GM04503 (cell line): ENCODE data around the gene SLC26A11.
A peak's percentile ranks its signal among the peaks of the same experiment; 100 is the strongest.
"Not testable (repeated sequence)": the region's sequence is repeated elsewhere in the genome, so short reads cannot be mapped to it uniquely, and the experiment has no call there.

Experiments
- DNase-seq: peaks from one replicate; pipeline ENCODE4 v3.0.0-alpha.2; 2012; ENCODE audit warnings: low read depth

Gene SLC26A11

GRCh38 chr17:80244871-80245509 lies 24.8 kb downstream of the SLC26A11 start:
- no peak for DNase-seq

- DNase-seq: no peak
Observed at GRCh38 chr17:80245566-80246265, 25.5 kb downstream of the SLC26A11 start.

- no peak for DNase-seq
Observed at GRCh38 chr17:80246266-80246681, 26.0 kb downstream of the SLC26A11 start.

- DNase-seq: no peak
Observed at GRCh38 chr17:80246726-80247125, 26.5 kb downstream of the SLC26A11 start.

GRCh38 chr17:80247561-80247960 lies 27.3 kb downstream of the SLC26A11 start:
- DNase-seq: no peak

- no peak for DNase-seq
Observed at GRCh38 chr17:80248001-80248893, 28.0 kb downstream of the SLC26A11 start.

DNA sequence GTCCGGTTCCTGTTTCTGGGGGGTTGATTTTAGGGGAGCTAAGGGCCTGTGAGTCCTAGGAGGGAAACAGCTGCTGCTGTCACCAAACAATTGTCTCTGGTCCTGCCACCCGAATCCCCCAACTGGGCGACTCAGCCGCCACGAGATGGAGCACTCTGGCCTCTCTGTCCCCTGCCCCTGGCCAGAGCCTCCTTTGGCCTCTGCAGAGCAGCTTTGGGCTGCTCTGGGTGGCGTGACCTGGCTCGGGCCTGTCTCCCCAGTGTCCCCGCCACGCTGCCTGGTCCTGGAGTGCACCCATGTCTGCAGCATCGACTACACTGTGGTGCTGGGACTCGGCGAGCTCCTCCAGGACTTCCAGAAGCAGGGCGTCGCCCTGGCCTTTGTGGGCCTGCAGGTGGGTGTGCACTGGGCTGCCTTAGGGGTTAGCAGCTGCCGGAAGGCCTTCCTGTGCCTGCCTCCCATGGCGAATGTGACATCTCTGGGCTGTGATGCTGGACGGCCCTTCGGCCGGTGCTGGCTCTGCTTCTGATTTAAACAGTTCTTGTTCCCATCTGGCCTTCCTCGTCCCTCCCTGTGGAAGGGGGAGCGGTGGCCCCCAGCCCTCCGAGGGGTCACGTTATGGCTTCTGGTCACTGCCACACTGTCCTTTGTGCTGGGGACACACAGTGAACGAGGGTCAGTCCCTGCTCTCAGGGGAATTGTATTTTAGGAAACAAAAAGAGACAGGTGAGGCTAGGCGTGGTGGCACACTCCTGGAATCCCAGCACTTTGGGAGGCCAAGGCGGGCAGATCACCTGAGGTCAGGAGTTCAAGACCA lies 28.9 kb downstream of the SLC26A11 start:
- DNase-seq: no peak

- DNase-seq: no peak
Observed at GRCh38 chr17:80251966-80252365, 31.7 kb downstream of the SLC26A11 start.

DNA sequence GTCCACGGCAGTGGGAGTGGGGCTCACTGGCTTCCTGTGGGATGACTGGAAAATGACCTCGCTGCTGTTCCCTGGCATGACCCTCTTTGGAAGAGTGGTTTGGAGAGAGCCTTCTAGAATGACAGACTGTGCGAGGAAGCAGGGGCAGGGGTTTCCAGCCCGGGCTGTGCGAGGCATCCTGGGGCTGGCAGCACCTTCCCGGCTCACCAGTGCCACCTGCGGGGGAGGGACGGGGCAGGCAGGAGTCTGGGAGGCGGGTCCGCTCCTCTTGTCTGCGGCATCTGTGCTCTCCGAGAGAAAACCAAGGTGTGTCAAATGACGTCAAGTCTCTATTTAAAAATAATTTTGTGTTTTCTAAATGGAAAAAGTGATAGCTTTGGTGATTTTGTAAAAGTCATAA lies 32.6 kb downstream of the SLC26A11 start:
- DNase-seq: no peak

DNA sequence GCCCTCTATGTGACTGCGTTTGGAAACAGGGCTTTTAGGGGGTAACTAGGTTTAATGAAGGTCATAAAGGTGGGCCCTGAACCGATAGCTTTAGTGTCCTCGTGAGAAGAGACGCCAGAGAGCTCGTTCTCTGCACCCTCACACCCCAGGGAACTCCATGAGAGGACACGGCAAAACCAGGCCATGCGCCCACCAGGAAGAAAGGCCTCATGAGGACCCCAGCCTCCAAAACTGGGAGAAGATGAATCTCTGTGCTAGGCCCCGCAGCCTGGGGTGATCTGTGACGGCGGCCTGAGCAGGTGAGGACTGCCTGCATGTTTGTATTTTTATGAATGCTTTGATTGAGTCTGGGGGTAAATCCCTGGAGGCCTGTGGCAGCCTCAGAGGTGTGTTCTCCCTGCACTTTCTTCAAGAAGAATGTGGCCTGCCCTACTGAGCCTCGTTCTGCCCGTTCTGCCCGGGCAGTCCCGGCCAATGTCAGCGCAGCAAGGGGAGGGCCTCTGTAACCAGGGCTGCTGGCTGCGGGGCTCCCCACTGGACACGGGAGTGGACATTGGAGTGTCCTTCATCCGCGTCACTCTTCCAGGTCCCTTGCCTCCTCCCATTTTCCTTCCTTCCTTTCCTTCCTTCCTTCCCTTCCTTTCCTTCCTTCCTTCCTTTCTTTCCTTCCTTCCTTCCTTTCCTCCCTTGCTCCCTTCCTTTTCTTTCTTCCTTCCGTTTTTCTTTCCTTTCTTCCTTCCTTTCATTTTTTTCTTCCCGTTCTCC lies 33.6 kb downstream of the SLC26A11 start:
- no peak for DNase-seq

- DNase-seq: peak; percentile 81
Observed at GRCh38 chr17:80254396-80255251, 34.4 kb downstream of the SLC26A11 start.

- no peak for DNase-seq
Observed at GRCh38 chr17:80256034-80256350, 35.8 kb downstream of the SLC26A11 start.

GRCh38 chr17:80257716-80258213 lies 37.5 kb downstream of the SLC26A11 start:
- no peak for DNase-seq

DNA sequence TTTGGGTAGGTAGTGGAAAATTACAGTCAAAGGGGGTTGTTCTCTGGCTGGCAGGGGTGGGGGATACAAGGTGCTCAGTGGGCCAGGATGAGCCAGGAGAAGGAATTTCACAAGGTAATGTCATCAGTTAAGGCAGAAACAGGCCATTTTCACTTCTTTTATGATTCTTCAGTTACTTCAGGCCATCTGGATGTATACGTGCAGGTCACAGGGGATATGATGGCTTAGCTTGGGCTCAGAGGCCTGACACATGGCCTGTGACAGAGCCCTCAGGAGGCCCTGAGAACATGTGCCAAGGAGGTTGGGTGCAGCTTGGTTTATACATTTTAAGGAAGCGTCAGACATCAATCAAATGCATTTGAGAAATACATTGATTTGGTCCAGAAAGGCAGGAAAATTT lies 38.1 kb downstream of the SLC26A11 start:
- DNase-seq: not testable (repeated sequence)

- DNase-seq: no peak
Observed at GRCh38 chr17:80259457-80260068, 39.3 kb downstream of the SLC26A11 start.

DNA sequence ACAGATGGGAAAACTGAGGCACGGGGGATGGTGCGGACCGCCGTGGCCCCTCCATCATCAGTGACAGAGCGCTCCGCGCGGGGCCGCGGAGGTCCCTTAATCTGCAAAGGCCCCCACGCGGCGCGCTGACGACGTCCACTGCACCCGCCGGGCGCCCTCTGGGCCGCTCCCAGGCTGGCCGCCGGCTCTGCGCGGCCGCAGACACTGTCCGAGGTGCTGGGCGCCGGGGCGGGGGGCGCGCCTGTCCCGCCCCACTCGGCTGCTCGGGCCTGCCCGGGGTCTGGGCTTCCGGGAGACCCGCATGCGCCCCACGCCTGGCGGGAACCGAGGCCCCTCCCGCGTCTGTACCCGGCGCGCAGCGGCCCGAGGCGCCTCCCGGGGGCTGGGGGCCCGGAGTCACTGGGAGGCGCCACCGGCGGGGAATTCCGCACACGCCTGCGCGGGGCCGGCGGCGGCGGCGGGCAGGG lies 39.9 kb downstream of the SLC26A11 start:
- no peak for DNase-seq

- DNase-seq: no peak
Observed at GRCh38 chr17:80260791-80261158, 40.5 kb downstream of the SLC26A11 start, which contains the start of gene RNF213. RNF213 (plus strand) TSS chr17:80260852; CDS start chr17:80263682, 2,830 bp downstream.

- DNase-seq: no peak
Observed at GRCh38 chr17:80261159-80261894, 41.1 kb downstream of the SLC26A11 start.

GRCh38 chr17:80261895-80262279 lies 41.7 kb downstream of the SLC26A11 start:
- DNase-seq: no peak
